GM19452 (cell line): ENCODE measurements around the gene F8.
"Not testable (repeated sequence)": the region's sequence is repeated elsewhere in the genome, so short reads cannot be mapped to it uniquely, and the experiment has no call there.

Source experiments
- ATAC-seq: cut with Tn5 transposase; IDR thresholded peaks from one replicate; pipeline ENCODE4 v1.9.1; 2021; ENCODE audit not compliant: unreplicated experiment

The F8 gene

DNA sequence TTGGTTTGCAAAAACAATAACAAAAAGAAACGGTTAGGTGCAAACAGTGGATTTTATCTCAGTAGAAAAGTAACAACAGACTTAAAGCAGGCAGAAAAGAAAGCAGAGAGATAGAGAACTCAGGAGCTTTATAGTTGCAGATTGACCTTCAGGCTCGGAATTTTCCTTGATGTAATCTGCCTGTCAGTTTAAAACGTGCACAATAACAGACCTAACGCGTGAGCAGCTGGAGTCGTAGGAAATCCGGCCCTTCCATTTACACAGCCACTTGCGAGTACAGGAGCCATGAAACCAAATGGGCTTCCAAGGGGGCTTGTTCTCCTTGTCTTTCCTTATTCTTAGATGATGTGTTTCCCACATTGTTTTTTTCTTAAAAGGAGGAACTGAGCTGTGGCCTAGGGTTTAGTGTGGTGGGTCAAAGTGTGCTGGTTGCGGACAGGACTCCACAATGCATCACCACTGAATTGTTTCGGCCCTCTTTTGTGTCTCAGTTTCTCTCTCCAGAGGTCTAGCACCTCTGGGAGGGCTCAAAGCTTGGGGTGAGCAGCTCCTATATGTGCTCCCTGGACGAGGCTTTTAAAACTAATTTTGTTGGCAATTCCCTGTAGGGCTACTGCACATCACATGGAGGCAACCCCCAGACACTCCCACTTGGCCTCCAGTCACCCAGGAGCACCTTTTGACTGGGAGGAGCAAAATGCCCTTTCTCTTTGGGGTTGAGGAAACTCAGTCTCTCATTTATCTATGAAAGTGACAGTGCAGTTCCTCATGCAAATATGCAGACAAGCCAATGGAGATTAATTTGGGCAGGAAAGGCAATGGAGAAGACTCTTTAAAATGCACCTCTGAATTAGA lies 203.4 kb downstream of the F8 start:
- ATAC-seq: no peak

DNA sequence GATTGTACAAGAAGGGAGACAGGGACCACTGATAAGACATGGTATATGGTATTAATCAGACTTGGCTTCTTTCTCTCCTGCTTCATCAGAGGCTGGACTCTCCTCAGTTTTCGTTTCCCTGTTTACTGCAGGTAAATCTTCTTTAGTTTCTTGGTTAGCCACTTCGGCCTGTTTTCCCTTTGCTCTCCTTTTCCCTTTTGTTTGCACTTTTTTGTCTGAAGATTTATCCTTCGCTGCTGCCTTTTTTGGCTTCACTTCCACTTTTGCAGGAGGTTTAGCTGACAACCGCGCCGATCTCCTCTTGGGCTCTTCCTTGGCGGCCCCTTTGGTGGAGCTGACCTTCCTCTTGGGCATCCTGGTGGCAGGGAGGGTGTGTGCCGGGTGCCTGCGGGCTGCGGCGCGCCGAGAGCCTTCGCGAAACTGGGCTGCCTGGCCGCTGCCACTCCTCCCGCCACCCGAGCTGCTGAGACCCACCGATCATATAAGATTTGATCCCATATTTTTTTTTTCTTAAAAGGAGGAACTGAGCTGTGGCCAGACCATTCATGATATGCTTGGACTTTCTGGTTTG lies 205.4 kb downstream of the F8 start:
- ATAC-seq: not testable (repeated sequence)

DNA sequence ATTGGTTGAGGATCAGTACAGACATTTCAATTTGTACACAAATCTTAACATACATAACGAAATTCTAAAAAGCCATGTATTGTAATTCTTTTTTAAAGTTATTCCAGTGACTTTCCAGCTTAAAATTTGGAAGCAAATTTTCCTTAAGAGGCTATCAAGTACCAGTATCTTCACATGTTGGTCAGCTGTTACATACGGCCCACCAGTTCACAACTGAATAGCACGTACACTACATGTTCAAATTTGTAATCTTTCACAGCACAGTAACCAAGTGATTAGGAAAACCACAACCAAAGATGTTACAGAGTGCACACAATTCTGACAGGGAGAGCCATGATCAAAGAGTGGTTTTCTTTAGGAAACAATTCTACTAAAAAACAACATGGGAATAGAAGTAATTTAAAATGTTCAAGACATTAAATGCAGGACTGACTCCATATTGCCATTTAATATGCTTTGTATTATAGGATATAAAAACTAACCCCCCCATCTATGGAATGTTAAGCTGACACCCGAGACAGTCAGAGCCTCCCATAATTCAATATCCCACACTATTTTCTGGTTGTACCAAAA lies 206.1 kb downstream of the F8 start:
- ATAC-seq: not testable (repeated sequence)

DNA sequence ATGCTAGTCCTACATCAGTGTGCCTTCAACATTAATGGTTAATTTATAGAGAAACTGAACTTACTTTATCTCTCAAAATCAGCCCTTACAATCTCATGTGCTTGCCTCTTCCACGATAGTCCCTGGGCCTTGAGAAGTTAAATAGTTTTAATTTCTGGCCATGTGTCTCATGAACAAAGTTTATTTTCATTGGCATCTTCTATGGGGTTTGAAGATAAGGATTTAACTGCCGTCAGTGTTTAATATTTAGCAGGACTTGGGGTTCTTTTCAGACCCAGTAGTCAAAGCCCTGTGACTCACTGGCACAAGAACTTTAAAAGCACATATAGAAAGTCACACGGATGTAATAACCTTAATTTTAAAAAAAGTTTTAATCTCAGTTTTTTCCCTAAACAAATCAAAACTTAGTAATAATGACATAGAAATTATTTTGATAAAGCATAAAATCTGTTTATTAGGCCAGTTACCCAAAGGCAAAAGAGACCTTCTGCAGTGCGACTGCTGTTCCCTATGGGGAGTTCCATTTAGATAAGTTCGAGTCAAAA lies 207.2 kb downstream of the F8 start:
- ATAC-seq: no peak

DNA sequence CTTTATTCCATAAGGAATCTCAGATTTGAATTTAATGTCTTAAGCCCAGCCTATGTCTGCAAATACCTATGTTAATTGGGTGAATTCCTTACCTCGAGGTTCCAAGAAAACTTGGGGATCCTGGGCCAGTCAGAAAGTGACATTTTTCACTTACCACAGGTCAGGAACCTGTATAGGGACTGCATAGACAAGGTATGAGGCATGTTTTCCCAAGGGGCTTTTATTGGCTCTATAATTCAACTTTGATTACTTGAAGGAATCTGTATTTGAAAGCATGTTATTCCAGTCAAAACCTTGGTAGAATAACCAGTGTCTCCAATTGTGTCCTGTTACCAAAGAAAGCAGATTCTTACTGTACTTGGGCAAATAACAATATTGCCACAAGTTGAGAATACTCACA lies 208.7 kb downstream of the F8 start:
- ATAC-seq: no peak

DNA sequence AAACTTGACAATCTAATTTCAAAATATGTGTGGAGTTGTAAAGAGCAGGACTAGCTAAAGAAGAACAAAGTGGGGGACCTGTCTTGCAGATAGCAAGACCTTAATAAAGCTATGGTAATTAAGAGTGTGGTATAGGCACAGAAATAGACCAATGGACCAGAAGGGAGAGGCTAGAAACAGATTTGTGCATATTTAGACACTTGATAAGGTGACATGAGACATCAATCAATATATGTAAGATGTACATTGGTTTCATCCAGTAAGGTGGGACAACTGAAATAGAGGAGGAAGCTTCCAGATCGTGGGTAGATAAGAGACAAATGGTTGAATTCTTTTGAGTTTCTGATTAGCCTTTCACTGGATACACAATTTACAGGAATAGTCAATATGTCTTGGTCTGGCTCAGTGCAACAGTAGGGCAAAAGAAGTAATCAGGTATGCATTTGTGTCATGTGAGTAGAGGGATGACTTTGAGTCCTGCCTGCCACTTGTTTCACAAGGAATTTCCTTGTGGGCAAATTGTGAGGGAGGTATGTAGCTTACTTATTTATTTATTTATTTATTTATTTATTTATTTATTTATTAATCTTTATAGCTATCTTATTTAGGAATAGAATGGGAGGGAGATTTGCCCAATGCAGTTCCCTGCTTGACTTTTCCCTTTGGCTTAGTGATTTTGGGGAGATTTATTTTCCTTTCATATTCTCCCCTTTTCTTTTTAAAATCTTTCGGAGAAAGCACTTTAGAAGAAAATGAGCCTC lies 210.0 kb downstream of the F8 start:
- ATAC-seq: no peak

DNA sequence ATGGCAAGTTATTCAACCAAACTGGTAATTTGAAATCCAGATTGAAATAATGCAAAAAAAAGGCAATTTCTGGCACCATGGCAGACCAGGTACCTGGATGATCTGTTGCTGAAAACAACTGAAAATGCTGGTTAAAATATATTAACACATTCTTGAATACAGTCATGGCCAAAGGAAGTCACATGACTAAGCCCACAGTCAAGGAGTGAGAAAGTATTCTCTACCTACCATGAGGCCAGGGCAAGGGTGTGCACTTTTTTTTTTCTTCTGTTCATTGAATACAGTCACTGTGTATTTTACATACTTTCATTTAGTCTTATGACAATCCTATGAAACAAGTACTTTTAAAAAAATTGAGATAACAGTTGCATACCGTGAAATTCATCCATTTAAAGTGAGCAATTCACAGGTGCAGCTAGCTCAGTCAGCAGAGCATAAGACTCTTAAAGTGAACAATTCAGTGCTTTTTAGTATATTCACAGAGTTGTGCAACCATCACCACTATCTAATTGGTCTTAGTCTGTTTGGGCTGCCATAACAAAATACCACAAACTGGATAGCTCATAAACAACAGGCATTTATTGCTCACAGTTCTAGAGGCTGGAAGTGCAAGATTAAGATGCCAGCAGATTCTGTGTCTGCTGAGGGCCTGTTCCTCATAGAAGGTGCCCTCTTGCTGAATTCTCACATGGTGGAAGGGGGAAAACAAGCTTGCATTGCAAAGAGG lies 212.4 kb downstream of the F8 start:
- ATAC-seq: no peak

DNA sequence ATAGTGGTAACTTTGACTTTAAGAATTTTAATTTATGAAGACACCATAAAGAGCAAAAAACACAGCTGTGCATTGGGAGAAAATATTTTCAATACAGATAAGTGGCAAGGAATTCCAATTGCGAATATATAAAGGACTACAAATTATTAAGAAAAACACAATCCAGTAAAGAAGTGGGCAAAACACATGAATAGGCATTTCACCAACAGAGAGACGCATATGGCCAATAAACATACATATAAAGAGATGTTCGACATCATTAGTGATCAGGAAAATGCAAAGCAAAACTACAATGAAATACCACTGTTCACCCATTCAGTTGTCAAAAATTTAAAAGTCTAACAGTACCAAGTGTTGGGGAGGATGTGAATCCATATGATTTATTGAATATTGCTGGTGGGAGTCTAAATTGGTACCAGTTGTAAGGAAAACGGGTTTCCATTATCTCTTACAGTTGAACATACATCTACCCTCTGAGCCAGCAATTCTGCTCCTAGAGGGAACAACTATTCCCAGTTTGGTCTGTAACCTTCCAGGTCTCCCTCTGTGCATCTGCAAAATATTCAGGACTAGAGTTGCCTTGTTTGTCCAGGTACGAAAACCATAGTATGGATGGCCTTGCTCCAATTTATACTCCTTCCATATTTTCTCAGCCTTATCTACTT lies 215.6 kb downstream of the F8 start:
- no peak for ATAC-seq

DNA sequence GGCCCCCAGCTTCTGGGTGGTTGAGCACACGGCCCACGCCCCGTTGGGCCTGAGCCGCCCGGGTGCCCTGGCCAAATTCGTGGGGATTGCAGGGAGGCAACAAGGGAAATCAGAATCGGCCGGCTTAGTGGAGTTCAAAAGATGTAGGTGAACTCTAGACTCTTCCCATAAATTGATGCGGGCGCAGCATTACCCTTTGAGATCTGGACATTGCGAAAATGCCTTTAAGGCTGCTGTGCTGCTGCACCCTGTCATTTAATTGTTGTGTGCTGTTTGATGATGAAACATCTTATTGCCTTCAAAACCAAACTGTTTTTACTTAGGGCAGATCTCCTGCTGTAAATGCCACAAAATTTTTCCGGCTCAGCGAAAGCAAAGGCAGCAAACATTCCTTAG lies 216.8 kb downstream of the F8 start:
- ATAC-seq: peak; percentile 40

DNA sequence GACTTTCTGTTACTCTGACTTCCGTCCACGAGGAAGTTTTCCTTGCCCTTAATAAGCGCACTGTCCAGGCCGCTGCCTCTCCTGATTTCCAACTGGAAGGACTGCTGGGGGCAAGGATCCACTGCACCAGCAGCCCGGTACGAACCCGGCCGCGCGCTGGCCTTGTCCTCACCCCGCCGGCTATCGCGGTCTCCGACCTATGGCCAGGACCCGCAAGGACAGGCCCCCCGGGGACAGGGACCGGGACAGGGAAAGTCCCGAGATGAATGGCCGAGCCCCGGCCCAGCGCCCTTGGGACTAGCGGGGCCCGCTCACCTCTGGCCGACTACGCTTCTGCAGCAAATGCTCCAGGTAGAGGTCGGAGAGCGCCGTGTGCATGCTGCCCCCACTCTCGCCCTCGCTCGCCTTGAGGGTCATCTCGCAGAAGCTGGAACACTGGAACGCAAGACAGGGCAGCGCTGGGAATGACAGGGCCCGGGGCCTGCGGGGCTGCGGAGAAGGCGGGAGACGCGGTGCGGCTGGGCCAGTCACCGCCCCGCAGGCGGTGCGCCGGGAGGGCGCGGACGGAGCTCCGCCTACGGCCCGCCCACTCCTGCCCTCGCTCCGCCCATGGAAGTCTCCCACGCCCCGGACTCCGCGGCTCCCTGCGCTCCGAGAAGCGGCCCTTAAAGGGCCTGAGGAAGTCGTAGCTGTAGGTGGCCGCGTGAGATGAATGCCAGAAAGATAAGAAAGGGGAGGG lies 217.4 kb downstream of the F8 start, which contains the start of gene MPP1:
Gene MPP1, minus strand, starts transcription at position 529 of the 739 bp plus-strand sequence. Its CDS starts 112 bp downstream, at position 417.
- ATAC-seq: peak; percentile 96

DNA sequence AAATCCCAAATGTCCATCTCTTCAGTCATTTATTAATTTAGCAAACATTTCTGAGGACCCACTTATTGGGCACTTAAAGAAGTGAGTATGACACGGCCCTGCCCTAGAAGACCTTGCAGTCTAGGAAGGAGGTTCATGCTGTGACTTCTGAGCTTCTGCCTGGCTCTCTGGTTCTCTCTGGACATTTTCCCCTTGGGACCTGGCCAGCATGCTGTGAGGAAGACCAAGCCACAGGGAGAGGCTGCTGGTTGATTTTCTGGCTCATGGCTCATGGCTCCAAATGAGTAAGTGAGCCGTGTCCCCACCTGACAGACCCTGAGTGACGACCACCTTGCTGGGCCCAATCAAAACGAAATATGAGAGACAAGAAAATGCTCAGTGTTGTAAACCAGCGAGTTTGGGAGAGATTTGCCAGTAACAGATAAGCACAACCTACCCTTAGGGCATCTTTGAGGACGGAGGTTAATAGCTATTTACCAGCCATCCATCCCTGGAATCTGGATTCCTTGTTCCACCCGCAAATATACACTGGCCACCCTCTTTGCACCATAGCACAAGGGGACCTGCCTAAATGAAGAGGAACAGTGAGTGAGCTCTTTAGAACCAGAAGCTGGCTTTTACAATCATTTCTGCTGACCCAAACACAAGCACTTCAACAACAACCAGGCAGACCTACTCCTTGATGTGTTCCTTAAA lies 218.1 kb downstream of the F8 start:
- ATAC-seq: no peak

DNA sequence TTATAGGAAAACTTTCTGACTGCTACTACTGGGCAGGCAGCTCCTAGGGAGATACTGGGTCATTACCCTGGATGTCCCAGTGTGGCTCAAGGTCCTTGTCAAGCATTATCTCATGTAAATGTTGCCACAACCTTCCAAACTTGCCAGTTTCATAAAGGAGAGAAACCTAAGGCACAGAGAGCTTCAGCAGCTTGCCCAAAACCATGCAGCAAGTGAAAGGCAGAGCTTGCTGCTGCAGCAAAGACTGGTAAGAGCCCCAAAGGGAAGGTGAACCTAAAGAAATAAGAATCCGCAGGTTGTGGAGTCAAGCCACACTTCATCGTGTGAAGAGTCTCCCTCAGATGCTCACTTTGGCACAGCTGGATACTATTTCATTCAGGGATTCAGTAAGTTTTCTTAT lies 219.6 kb downstream of the F8 start:
- no peak for ATAC-seq

DNA sequence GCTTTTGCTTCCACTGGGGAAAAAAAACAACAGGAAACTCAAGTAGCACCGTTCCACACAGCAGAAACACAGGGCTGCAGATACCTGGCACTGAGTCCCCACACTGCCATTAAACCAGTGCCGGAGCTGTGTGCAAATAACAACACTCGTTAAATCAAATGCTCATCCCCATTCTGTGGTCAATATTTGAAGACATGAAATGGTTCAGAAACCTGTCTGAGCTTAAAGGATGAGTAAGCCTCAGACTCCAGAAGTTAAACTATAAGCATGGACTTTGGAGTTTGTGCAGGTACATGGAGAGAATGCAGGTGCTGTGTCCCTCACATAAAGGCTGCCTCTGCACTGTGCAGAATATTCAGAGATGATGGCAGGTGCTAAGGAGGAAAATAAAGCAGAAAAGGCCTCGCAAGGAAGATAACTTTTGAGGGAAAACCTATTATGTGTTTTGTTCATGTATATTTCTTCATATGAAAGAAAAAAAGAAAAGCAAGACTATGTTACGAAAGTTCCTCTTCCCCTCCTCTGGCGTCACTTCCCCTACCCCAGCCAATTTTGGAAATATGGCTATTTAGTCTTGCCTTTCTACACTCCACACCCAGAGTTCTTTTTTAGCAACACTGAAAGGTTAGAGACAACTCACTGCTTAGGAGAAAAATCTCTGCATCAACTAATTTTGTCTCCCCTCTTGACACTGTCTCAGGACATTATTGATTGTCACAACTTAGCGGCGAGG lies 221.9 kb downstream of the F8 start:
- no peak for ATAC-seq

DNA sequence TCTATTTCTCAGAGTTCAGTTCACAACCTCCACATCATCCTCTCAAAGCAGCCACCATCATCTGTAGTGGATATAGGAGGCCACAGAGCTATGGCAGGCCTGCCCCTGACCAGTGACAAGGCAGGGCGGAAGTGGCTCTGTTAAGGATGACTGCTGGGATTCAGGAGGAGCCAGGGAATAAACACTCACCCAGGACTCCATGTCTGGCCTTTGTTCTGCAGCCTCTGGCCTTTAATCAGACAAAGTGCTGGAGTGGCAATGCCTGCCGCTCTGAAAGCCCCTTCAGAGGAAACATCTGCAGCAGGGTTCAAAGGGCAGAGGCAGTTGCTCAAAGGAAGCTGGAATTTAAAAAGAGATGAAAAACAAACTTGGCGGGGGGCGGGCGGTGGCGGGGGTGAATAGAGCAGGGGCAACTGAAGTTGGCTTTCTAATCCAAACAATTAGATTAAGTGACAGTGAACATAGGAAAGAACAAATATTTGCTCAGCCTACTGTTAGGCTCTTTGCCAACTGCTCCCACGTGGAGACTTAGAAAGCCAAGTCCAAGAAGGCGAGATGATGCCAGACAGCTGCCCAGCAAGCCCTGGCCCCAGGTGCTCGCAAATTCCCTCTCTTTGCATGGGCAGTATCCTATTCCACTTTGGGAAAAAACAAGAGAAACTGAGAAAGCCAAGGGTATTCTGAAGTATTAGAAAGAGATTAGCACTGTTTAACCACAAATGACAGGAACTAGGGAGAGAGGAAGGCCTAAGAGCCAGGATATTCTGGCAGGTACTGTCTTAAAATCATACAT lies 222.8 kb downstream of the F8 start:
- ATAC-seq: no peak

DNA sequence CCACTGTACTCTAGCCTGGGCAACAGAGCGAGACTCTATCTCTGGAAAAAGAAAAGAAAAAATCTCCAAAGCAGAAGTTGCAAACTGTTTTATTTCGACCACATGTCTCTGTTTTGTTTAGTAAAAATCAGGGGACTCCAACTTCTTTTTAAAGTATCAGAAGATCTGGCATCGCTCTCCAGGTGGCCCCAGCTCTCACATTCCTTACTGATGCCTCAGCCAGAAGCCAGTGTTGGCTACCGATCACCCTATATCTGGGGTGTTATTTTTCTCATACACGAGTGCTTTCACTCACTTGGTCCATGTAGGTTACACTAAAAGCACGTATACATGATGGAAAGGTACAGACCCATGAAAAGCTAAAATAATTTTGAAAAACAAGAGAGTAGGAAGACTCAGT lies 225.5 kb downstream of the F8 start:
- no peak for ATAC-seq

DNA sequence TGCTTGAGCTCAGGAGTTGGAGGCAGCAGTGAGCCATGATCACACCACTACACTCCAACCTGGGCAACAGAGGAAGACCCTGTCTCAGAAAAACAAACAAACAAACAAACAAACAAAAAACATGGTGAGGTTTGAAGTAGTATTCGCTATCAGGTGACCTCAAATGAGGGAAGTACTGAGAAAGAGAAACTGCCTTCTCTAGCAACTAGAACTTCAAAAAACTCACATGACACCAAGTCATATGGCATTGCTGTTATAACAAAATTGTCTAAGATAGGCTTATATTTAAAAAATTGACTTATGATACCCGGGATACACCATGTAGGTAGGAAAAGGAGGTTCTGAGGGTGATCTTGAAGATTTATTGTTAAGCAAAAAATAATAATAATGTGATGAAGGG lies 227.5 kb downstream of the F8 start:
- ATAC-seq: no peak

DNA sequence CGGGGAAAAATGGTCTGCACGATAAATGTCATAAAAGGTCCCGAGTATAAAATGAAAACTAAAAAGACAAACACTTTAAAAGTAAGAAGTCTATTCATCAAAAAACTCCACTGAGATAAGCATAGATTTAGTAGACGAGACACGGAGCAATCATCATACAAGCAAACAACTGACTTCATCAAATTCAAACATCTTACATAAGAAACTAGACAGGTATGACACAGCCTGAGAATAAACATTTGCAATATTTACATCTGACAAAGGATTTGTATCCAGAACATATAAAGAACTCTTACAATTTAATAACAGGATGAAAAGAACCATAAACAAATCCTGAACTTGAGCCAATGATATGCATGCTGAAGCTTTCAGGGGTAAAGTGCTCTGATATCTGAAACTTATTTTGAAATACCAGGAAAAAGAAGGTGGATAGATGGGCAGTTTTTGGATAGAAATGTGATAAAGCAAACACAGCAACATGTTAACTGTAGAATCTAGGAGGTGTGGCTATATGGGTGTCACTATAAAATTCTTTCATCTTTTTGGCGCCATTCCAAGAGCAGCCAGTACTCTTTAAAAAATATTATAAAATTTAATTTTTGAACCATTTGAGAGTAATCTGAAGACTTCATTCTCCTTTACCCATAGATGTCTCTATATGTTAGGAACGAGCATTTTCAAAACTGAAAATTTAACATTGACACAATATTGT lies 229.3 kb downstream of the F8 start:
- ATAC-seq: no peak
